Measurements from ENCODE around the gene SMU1.
"Not testable (repeated sequence)": the region's sequence is repeated elsewhere in the genome, so short reads cannot be mapped to it uniquely, and the experiment has no call there.

SMU1 gene

GRCh38 chr9:33013962-33014664 lies 62.4 kb downstream of the SMU1 start:
- no peaks in the 10 kb centered on the region for H3K4me1 Mint-ChIP-seq
- peaks cover 26% of the 10 kb centered on the region for H3K36me3 Mint-ChIP-seq (ENCODE audit: low read depth)
- no peak overlapping the region for H3K4me3 Mint-ChIP-seq
- TF ChIP-seq, protein P1, sequence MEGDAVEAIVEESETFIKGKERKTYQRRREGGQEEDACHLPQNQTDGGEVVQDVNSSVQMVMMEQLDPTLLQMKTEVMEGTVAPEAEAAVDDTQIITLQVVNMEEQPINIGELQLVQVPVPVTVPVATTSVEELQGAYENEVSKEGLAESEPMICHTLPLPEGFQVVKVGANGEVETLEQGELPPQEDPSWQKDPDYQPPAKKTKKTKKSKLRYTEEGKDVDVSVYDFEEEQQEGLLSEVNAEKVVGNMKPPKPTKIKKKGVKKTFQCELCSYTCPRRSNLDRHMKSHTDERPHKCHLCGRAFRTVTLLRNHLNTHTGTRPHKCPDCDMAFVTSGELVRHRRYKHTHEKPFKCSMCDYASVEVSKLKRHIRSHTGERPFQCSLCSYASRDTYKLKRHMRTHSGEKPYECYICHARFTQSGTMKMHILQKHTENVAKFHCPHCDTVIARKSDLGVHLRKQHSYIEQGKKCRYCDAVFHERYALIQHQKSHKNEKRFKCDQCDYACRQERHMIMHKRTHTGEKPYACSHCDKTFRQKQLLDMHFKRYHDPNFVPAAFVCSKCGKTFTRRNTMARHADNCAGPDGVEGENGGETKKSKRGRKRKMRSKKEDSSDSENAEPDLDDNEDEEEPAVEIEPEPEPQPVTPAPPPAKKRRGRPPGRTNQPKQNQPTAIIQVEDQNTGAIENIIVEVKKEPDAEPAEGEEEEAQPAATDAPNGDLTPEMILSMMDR (IDR thresholded peaks at IDR 0.05), result no peak
- H3K27me3 Mint-ChIP-seq (ENCODE audit: low read depth, poor library complexity), result peaks cover 6% of the 10 kb centered on the region
- H3K27ac Mint-ChIP-seq, result no peak overlapping the region
- no peaks in the 10 kb centered on the region for H3K9me3 Mint-ChIP-seq
- no peak for DNase-seq

DNA sequence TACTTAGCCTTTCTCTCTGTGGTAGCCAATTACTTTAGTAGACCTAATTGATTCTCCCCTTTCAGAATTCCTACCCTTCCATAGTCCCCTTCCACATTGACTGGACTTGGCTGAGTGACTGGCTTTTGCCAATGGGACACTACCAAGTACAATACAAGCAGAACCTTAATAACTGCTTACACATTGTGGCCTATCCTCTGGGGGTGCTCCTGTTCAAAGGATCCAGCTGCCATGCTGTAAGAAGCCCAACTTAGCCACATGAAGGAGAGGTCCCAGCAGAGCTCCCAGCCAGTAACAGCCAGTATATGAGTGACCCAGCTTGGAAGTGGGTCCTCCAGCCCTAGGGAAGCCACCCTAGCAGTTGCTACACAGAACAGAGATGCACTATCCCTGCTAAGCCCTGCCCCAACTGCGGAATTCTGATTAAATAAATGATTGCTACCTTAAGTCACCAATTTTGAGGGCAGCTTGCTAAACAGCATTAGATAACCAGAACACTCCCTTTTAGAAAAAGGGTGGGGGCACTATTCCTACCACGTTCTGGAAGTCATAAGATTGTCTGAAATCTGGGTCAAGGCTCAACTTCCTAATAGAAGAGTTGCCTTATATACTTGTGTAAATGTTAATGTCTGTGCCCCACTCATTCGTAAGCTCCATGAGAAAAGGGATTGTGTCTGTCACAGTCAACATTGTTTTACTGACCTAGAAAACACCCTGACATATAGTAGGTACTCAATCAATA lies 64.0 kb downstream of the SMU1 start:
- TF ChIP-seq, protein P1 (IDR thresholded peaks at IDR 0.05), result no peak
- Mint-ChIP-seq H3K36me3 (ENCODE audit: low read depth) (peaks cover 30% of the 10 kb centered on the region), H3K27ac (no peak overlapping the region), H3K9me3 (no peaks in the 10 kb centered on the region), H3K4me1 (no peaks in the 10 kb centered on the region), H3K4me3 (no peak overlapping the region), H3K27me3 (ENCODE audit: low read depth, poor library complexity) (peaks cover 6% of the 10 kb centered on the region)
- no peak for DNase-seq

GRCh38 chr9:33011831-33012230 lies 64.6 kb downstream of the SMU1 start:
- DNase-seq, result no peak
- no peaks in the 10 kb centered on the region for H3K4me1 Mint-ChIP-seq
- peaks cover 6% of the 10 kb centered on the region for H3K27me3 Mint-ChIP-seq (ENCODE audit: low read depth, poor library complexity)

DNA sequence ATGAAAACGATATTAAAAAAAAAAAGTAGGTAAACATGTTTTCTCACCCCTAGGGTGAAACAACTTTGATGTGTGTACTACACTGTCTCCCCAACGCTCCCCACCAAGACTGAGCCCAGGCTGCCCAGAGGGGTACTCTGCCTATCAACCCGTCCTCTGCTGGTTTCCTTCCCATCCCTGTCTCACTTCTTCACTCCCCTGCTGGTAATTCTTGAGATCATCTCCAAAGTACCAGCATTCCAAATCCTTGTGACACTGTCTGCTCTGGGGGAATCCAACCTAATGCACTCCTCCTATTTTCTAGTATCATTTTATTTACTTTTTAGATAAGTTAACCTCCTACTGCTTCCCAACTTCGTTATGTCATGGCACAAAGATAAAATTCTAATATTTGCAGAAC lies 68.7 kb downstream of the SMU1 start:
- Mint-ChIP-seq H3K27ac (no peak overlapping the region), H3K36me3 (ENCODE audit: low read depth) (peaks cover 47% of the 10 kb centered on the region), H3K9me3 (peaks cover 5% of the 10 kb centered on the region), H3K4me1 (no peaks in the 10 kb centered on the region), H3K27me3 (ENCODE audit: low read depth, poor library complexity) (peaks cover 6% of the 10 kb centered on the region), H3K4me3 (no peak overlapping the region)
- no peak for DNase-seq
- TF ChIP-seq, protein P1 (IDR thresholded peaks at IDR 0.05), result no peak

More at GRCh38 chr9:33011831-33012230, 64.6 kb downstream of the SMU1 start:
- Mint-ChIP-seq H3K27ac (no peak overlapping the region), H3K36me3 (ENCODE audit: low read depth) (peaks cover 36% of the 10 kb centered on the region), H3K9me3 (no peaks in the 10 kb centered on the region), H3K4me3 (no peak overlapping the region)
- TF ChIP-seq, protein P1 (IDR thresholded peaks at IDR 0.05), result no peak

DNA sequence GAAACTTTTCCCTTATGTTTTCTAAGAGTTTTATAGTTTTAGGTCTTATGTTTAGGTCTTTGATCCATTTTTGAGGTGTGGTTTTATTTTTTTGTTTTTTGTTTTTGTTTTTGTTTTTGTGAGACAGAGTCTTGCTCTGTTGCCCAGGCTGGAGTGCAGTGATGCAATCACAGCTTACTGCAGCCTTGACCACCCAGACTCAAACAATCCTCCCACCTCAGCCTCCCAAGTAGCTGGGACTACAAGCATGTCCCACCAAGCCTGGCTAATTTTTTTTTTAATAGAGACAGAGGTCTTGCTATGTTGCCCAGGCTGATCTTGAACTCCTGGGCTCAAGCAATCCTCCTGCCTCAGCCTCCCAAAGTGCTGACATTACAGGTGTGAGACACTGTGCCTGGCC lies 71.1 kb downstream of the SMU1 start:
- H3K27me3 Mint-ChIP-seq (ENCODE audit: low read depth, poor library complexity); H3K9me3 Mint-ChIP-seq; DNase-seq; H3K27ac Mint-ChIP-seq; H3K4me3 Mint-ChIP-seq: not testable (repeated sequence)
- H3K36me3 Mint-ChIP-seq (ENCODE audit: low read depth), result peaks cover 34% of the 10 kb centered on the region
- peaks cover 12% of the 10 kb centered on the region for H3K4me1 Mint-ChIP-seq

GRCh38 chr9:33000682-33001055 lies 75.8 kb downstream of the SMU1 start:
- Mint-ChIP-seq H3K4me1 (peaks cover 22% of the 10 kb centered on the region), H3K27ac (peak overlapping the region; percentile 100), H3K4me3 (peak overlapping the region; percentile 99), H3K36me3 (ENCODE audit: low read depth) (peaks cover 26% of the 10 kb centered on the region)
- DNase-seq; H3K27me3 Mint-ChIP-seq (ENCODE audit: low read depth, poor library complexity); H3K9me3 Mint-ChIP-seq: not testable (repeated sequence)

All from nephron progenitor cell (in vitro differentiated cells).